Naive thymus-derived CD8-positive, alpha-beta T cell (primary cell): ENCODE measurements around the gene NEURL2. TPM values are rescaled to one million over a fixed set of nuclear protein-coding genes. Genes with fewer than 3 reads are reported as not detected.
"Not testable (repeated sequence)": the region's sequence is repeated elsewhere in the genome, so short reads cannot be mapped to it uniquely, and the experiment has no call there.

Experiments
- ATAC-seq, 2 donors: fragments of 150-1000 bp; cut with Tn5 transposase in 1 of 2; sonication (Bioruptor Pico), chemical (Tn5 transposase) in 1 of 2; 1 replicate in 1 of 2; 2 replicates in 1 of 2; pipeline ENCODE4 v1.10.0; 2021; ENCODE audit warnings: mild to moderate bottlenecking in 2 of 2, moderate library complexity in 2 of 2
- POLR2A ChIA-PET: fragments of 350-600 bp; sonication (Branson Sonifier 250); formaldehyde crosslinking; loops from one replicate; lab custom pipeline; 2021; ENCODE audit warnings: antibody characterized with exemption; lab: Charles Lee
- DNase-seq, 10 donors: peaks; one replicate each; pipeline versions ENCODE4 v3.0.0 to v3.0.0-alpha.2; 2020 to 2022
- H3K27ac Mint-ChIP-seq, 10 donors: one replicate each; pipeline ENCODE4 v1.8.0; 2020 to 2022; ENCODE audit warnings: mild to moderate bottlenecking in 10 of 10, mixed read lengths in 10 of 10, moderate library complexity in 4 of 10, inconsistent platforms in 1 of 10
- H3K27me3 Mint-ChIP-seq, 5 donors: one replicate each; pipeline ENCODE4 v1.8.0; 2021 to 2022; ENCODE audit warnings: mixed read lengths in 5 of 5
- H3K36me3 Mint-ChIP-seq, 3 donors: one replicate each; pipeline ENCODE4 v1.8.0; 2020 to 2022; ENCODE audit warnings: mixed read lengths in 3 of 3, mild to moderate bottlenecking in 2 of 3, inconsistent platforms in 1 of 3
- H3K4me1 Mint-ChIP-seq, 4 donors: one replicate each; pipeline ENCODE4 v1.8.0; 2021 to 2022; ENCODE audit warnings: mixed read lengths in 4 of 4
- H3K4me3 Mint-ChIP-seq, 10 donors: one replicate each; pipeline ENCODE4 v1.8.0; 2020 to 2022; ENCODE audit warnings: mild to moderate bottlenecking in 10 of 10, mixed read lengths in 10 of 10, moderate library complexity in 6 of 10, inconsistent platforms in 1 of 10
- H3K9me3 Mint-ChIP-seq, 9 donors: one replicate each; pipeline ENCODE4 v1.8.0; 2020 to 2022; ENCODE audit warnings: mixed read lengths in 9 of 9, mild to moderate bottlenecking in 3 of 9, inconsistent platforms in 1 of 9, moderate library complexity in 1 of 9
- polyA plus RNA-seq, 3 donors: library from polyadenylated mRNA; unstranded; fragments of 300-500 nt; fragmentation: Illumina TruSeq; gene quantifications; one replicate each; pipeline ENCODE4 v1.2.3, GENCODE V29; 2021
- total RNA-seq, 8 experiments: library from RNA in 2 of 8; stranded (reverse) in 2 of 8; gene quantifications; one replicate each; pipeline ENCODE4 v1.2.3 and lab custom pipeline; 2021 to 2026

The NEURL2 gene
- total and polyA plus RNA-seq, 5 experiments from 2014 or later = 0.53 to 5.9 (median 2.2) TPM

DNA sequence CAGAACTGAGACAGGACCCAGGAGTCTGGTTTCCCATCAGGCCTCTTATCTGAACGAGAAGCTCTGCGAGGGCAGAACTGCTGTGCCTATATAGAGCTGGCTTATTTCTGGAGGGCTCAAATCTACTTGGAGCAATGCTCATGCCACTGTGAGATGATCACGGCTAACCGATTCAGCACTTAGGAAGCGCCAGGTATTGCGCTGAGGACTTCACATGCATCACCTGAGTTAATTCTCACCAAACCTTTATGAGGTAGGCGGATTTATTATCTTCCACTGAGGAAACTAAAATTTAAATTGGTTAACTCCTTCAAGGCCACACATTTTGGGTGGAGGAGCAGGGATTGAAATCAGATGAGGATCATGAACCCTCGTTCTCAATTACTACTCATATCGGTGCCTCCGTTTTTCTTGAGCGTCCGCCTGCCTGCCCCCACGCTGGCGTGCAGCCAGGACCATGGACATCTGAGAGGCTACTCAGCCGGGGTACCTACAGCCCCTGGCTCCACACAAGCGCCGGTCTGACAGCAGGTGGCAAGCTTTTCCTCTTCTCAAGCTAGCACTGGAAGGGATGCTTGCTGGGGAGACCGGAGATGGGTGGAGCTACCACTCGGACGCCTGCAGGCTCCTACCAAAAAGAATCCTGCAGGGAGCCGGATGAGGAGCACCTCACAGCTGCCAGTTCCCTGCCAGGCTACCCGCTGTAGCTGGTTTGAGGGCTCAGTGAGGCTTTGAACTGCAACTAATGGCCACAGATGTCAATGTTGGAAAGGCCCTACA lies 42.4 kb upstream of the NEURL2 start:
- Mint-ChIP-seq H3K27ac (peak overlapping the region; percentile 94 to 99 (median 98)), H3K36me3 (peaks cover 0 to 13% (median 4%) of the 10 kb centered on the region in 3 donors), H3K27me3 (no peaks in the 10 kb centered on the region), H3K9me3 (no peaks in the 10 kb centered on the region), H3K4me3 (peak overlapping the region; percentile 92 to 100 (median 97)), H3K4me1 (peaks cover 12 to 40% (median 25%) of the 10 kb centered on the region in 4 donors)
- ATAC-seq = peak; percentile 1 to 9
- peak; percentile 34 to 78 (median 57) for DNase-seq
- POLR2A ChIA-PET = interaction anchor here (0.6 to 9.8 kb wide), 20 partner anchors 8 to 571 kb away, joined by 3 to 216 read pairs (median 12); partner anchors contain the start of genes ACOT8, CTSA, DNTTIP1 and MMP9

DNA sequence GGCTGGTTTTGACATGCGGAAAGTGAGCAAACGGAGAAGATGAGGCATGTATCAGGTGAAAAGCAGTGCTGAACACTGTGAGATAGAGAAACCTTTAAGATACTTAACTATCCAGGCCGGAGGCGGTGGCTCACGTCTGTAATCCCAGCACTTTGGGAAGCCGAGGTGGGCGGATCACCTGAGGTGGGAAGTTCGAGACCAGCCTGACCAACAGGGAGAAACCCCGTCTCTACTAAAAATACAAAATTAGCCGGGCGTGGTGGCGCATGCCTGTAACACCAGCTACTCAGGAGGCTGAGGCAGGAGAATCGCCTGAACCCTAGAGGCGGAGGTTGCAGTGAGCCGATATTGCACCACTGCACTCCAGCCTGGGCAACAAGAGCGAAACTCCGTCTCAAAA lies 40.7 kb upstream of the NEURL2 start:
- POLR2A ChIA-PET = interaction anchor here (1.1 kb wide), 1 partner anchor 27 kb away, joined by 3 read pairs; no protein-coding TSS in a partner anchor
- ATAC-seq = not testable (repeated sequence)

DNA sequence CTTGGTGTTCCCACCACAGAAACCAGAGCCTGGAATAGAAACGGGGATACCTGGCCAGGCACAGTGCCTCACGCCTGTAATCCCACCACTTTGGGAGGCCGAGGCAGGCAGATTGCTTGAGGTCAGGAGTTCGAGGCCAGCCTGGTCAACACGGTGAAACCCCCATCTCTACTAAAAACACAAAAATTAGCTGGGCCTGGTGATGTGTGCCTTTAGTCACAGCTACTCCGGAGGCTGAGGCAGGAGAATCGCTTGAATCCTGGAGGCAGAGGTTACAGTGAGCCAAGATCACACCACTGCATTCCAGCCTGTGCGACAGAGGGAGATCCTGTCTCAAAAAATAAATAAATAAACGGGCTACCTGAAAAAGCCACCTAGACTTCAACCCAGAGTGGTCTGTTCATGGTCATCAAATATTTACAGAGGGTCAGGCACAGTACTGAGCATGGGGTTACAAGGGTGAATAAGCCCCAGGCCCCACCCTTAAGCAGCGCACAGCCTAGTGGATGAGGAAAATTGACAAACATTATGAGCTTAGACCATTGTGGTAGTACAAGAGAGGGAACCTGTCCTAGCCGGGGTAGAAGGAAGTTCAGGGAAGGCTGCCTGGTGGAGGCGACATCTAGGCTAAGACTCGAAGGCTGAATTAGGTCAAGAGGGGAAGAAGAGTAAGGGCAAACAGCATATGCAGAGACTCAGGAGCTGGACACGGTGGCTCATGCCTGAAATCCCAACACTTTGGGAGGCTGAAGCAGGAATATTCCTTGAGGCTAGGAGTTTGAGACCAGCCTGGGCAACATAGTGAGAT lies 36.3 kb upstream of the NEURL2 start:
- peaks cover 0 to 11% (median 5%) of the 10 kb centered on the region in 4 donors for H3K4me1 Mint-ChIP-seq
- no peak overlapping the region for H3K4me3 Mint-ChIP-seq
- peak overlapping the region in 6 of 10 donors; percentile 5 to 85 (median 39) for H3K27ac Mint-ChIP-seq
- no peaks in the 10 kb centered on the region for H3K36me3 Mint-ChIP-seq
- POLR2A ChIA-PET = interaction anchor here (0.7 to 2.7 kb wide), 2 partner anchors 37 to 46 kb away, joined by 3 to 10 read pairs; partner anchors contain the start of genes CTSA, NEURL2 and ZSWIM1
- no peak for ATAC-seq
- H3K27me3 Mint-ChIP-seq = no peaks in the 10 kb centered on the region
- no peak for DNase-seq
- no peaks in the 10 kb centered on the region for H3K9me3 Mint-ChIP-seq

More for the DNA sequence above, 40.7 kb upstream of the NEURL2 start:
- peaks cover 6 to 25% (median 11%) of the 10 kb centered on the region in 4 donors for H3K4me1 Mint-ChIP-seq
- not testable (repeated sequence) for DNase-seq, H3K9me3 Mint-ChIP-seq, H3K27me3 Mint-ChIP-seq, H3K36me3 Mint-ChIP-seq
- H3K4me3 Mint-ChIP-seq = peak overlapping the region in 2 of 10 donors; percentile 29 to 48
- H3K27ac Mint-ChIP-seq = peak overlapping the region in 1 of 10 donors; percentile 4

DNA sequence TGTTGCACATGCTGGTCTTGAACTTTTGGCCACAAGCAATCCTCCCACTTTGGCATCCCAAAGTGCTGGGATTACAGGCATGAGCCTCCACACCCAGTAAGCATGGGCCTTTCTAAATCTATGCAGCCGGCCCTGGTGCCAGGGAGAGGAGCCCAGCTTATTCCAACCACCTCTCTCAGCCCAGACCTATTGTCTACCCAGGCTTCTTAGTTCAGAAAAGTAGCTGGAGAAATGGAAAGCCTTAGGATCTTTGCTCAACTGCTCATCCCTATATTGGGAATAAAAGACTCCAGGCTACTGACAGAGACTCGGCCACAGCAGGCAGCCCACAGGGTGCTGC lies 35.7 kb upstream of the NEURL2 start:
- no peaks in the 10 kb centered on the region for H3K36me3 Mint-ChIP-seq
- POLR2A ChIA-PET = interaction anchor here (2.7 kb wide), 1 partner anchor 37 kb away, joined by 10 read pairs; the partner anchor contains the start of genes CTSA and NEURL2
- H3K27ac Mint-ChIP-seq = peak overlapping the region in 1 of 10 donors; percentile 33
- ATAC-seq = no peak
- H3K4me3 Mint-ChIP-seq = no peak overlapping the region
- H3K27me3 Mint-ChIP-seq = peaks cover 0 to 2% (median 0%) of the 10 kb centered on the region in 5 donors
- peaks cover 0 to 8% (median 5%) of the 10 kb centered on the region in 4 donors for H3K4me1 Mint-ChIP-seq
- no peaks in the 10 kb centered on the region for H3K9me3 Mint-ChIP-seq
- no peak for DNase-seq

DNA sequence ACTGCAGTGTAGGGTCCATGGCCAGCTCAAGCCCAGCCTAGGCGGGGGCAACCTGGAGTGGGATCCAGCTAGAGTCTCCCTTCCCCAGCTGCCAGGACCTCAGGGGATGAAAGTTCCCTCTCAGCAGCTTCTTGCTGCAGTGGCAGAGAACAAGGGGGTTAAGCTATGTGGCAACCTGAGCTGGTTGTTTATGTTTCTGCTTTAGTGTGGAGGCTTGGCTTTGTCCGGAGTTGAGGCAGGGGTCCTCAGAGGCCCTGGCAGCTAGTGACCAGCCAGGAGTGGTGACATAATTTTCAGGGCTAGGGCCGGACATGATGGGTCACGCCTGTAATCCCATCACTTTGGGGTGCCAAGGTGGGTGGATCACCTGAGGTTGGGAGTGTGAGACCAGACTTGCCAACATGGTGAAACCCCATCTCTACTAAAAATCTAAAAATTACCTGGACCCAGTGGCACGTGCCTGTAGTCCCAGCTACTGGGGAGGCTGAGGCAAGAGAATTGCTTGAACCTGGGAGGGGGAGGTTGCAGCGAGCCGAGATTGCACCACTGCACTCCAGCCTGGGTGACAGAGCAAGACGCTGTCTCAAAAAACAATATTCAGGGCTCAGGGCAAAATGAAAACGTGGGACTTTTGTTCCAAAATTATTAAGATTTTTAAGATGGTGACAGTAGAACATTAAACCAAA lies 35.0 kb upstream of the NEURL2 start:
- Mint-ChIP-seq H3K27ac (peak overlapping the region in 1 of 10 donors; percentile 45), H3K4me3 (no peak overlapping the region), H3K4me1 (peaks cover 0 to 10% (median 5%) of the 10 kb centered on the region in 4 donors), H3K27me3 (peaks cover 0 to 7% (median 1%) of the 10 kb centered on the region in 5 donors), H3K9me3 (no peaks in the 10 kb centered on the region), H3K36me3 (no peaks in the 10 kb centered on the region)
- ATAC-seq (no peak), DNase-seq (no peak)
- POLR2A ChIA-PET = interaction anchor here (1.0 to 2.7 kb wide), 3 partner anchors 8 to 68 kb away, joined by 3 to 12 read pairs (median 10); partner anchors contain the start of genes CTSA, NEURL2 and PCIF1

DNA sequence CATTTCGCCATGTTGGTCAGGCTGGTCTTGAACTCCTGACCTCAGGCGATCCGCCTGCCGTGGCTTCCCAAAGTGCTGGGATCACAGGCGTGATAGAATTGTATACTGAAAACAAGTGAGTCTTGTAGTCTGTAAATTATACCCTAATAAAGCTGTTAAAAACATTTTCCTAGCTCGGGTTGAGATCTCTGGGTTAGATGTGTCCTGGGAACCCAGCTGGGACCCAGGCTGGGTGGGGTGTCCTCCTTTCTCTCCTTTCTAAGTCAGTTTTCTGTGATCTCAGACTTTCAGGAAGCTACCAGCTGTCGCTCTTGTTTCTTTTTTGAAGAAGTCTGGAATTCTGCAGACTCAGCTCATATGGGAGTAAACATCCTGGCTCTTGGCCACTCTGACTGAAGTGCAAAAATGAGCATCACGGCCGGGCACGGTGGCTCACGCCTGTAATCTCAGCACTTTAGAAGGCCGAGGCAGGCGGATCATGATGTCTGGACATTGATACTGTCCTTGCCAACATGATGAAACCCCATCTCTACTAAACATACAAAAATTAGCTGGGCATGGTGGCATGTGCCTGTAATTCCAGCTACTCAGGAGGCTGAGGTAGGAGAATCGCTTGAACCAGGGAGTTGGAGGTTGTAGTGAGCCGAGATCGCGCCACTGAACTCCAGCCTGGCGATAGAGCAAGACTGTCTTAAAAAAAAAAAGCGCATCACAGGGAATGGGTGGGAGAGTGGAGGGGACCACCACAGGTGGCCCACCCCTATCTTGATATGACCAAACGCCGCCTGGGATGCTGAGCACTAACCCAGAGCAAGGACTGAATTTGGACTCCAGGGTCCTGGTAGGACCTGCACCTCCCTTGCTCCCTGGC lies 33.6 kb upstream of the NEURL2 start:
- peak overlapping the region in 1 of 10 donors; percentile 8 for H3K27ac Mint-ChIP-seq
- DNase-seq (no peak), ATAC-seq (no peak)
- POLR2A ChIA-PET = interaction anchor here (1.9 to 2.7 kb wide), 2 partner anchors 10 to 35 kb away, joined by 10 to 12 read pairs; partner anchors contain the start of genes CTSA, NEURL2 and PCIF1
- no peaks in the 10 kb centered on the region for H3K9me3 Mint-ChIP-seq
- peaks cover 0 to 8% (median 5%) of the 10 kb centered on the region in 4 donors for H3K4me1 Mint-ChIP-seq
- no peaks in the 10 kb centered on the region for H3K36me3 Mint-ChIP-seq
- H3K27me3 Mint-ChIP-seq = peaks cover 0 to 13% (median 6%) of the 10 kb centered on the region in 5 donors
- H3K4me3 Mint-ChIP-seq = no peak overlapping the region

DNA sequence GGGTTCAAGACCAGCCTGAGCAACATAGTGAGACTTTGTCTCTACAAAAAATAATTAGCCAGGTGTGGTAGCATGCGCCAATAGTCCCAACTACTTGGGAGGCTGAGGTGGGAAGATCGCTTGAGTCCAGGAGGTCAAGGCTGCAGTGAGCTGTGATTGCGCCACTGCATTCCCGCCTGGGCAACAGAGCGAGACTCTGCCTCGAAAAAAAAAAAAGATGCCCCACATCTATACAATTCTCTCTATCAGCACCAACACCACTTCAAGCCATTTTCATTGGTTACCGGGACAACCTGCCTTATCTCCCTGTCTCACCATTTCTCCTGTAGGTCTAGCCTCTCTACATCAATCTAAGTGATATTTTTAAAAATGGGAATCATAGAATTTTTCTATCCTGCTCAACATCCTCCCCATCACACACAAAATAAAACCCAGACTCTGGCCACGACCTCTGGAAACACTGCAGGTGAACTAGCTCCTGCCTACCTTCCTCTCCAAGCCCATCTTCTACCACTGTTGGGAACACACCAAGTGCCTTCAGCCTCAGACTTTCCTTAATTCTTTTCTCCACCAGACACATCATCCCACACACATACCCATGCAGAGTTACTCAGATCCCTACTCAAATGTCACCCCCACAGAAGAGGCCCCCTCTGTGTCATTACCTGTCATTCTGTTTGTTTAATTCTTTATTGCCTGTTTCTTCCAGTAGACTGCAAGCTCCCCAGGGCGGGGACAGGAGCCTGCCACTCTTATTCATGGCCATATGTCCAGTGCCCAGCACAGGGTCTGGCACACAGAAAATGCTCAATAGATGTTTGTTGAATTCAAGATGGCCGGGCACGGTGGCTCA lies 30.6 kb upstream of the NEURL2 start:
- no peaks in the 10 kb centered on the region for H3K9me3 Mint-ChIP-seq
- DNase-seq = no peak
- H3K27me3 Mint-ChIP-seq = peaks cover 0 to 16% (median 11%) of the 10 kb centered on the region in 5 donors
- ATAC-seq = no peak
- no peaks in the 10 kb centered on the region for H3K36me3 Mint-ChIP-seq
- POLR2A ChIA-PET = interaction anchor here (0.7 to 2.8 kb wide), 4 partner anchors 13 to 59 kb away, joined by 3 to 12 read pairs (median 8); partner anchors contain the start of gene PCIF1
- peak overlapping the region in 1 of 10 donors; percentile 8 for H3K4me3 Mint-ChIP-seq
- H3K27ac Mint-ChIP-seq = peak overlapping the region in 3 of 10 donors; percentile 9 to 43 (median 30)
- H3K4me1 Mint-ChIP-seq = peaks cover 0 to 6% (median 3%) of the 10 kb centered on the region in 4 donors

DNA sequence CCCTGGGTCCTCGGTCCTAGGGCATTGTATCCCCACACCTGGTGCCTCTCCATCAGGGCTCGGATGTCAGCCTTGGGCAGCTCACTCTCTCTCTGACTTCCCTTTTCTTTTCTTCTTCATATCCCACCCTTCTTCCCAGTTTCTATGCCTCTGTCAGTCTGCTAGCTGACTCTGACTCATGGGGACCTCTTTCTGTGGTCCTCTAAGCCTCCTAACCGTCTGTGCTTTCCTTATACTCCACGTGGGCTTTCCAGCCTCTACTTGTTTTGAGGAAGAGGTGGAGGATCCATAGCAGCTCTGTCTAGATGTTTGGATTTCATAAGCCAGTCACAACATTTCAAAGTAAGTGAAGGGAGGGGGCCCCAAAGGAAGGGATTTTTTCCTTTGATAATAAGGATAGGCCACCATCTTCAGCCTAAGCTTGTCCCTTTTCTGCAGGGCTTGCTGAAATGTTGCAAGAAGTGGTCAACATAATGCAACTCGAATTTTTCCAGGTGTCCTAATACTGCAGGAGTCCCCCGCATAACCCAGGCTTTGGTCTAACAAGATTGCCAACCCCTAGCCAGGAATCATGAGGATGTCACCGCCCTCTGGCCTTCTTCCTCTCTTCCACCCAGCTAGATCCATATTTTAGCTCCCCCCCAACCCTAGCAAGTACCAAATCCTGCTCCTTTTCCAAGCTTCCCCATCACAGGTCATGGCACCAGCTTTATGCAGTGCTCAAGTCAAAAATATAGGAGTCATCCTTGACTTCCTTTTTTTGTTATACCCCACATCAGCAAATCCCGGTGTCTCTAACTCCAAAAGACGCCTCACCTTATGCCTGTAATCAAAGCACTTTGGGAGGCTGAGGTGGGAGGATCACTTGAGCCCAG lies 29.7 kb upstream of the NEURL2 start:
- ATAC-seq = no peak
- POLR2A ChIA-PET = interaction anchor here (0.7 to 2.8 kb wide), 4 partner anchors 14 to 97 kb away, joined by 3 to 12 read pairs (median 4); partner anchors contain the start of gene PCIF1
- Mint-ChIP-seq H3K27ac (peak overlapping the region in 1 of 10 donors; percentile 52), H3K4me3 (no peak overlapping the region), H3K4me1 (peaks cover 0 to 6% (median 3%) of the 10 kb centered on the region in 4 donors), H3K9me3 (no peaks in the 10 kb centered on the region), H3K27me3 (peaks cover 0 to 21% (median 18%) of the 10 kb centered on the region in 5 donors), H3K36me3 (no peaks in the 10 kb centered on the region)
- DNase-seq = no peak

DNA sequence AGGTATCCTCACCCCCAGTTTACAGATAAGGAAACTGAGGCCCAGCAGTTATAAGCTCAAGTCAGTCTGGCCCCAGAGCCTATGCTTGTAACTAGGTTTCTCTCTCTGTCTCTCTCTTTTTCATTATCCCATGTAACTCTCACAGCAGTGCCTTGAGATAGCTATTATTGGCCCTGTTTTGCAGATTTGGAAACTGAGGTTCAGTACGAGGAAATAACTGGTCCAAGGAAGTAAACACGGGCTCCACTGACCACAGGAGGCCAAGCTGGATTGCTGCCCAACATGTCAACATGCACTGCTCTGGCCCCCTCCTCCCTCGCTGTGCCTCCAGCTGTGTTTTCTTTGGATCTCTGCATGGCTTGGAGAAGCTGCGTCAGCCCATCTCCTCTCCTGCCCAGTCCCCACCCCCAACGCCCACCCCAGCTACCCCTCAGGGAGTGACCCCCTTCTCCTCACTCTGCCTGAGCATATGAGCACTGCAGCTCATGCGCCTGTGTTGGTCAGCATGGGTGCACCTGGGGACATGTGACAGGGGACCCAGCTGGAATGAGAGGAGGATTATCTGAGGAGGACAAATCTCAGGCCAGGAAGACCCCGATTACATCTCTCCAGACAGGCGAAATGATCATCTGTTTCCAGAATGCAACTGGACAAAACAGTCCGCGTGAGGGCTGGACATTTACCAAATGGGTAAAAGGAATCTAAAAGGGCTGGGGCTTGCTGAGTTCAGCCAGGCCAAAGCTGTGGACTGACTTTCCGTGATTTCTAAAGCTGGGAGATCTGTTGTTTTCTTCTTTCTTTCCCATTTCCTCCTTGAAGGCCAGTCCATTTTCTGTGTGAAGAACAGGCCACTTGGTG lies 28.8 kb upstream of the NEURL2 start:
- POLR2A ChIA-PET = interaction anchor here (0.5 to 2.8 kb wide), 4 partner anchors 9 to 96 kb away, joined by 3 to 12 read pairs (median 5); partner anchors contain the start of gene PCIF1
- no peak for ATAC-seq
- Mint-ChIP-seq H3K4me1 (peaks cover 0 to 6% (median 3%) of the 10 kb centered on the region in 4 donors), H3K36me3 (no peaks in the 10 kb centered on the region), H3K9me3 (no peaks in the 10 kb centered on the region), H3K4me3 (no peak overlapping the region), H3K27me3 (peaks cover 0 to 25% (median 21%) of the 10 kb centered on the region in 5 donors), H3K27ac (peak overlapping the region in 1 of 10 donors; percentile 52)
- DNase-seq = no peak
